Measurements from ENCODE around the gene BLM.
"Not testable (repeated sequence)": the region's sequence is repeated elsewhere in the genome, so short reads cannot be mapped to it uniquely, and the experiment has no call there.

BLM gene

GRCh38 chr15:90716976-90717821 is at the start of gene BLM:
Gene BLM (plus strand): TSS chr15:90717346. CDS start chr15:90747393, 30,047 bp downstream.
- in situ Hi-C loops (cut with MboI; ENCODE audit: low sequenced_read_pairs), result no loop called here

- in situ Hi-C loops (cut with MboI; ENCODE audit: low sequenced_read_pairs), result not testable (repeated sequence)
Measured at GRCh38 chr15:90667755-90668345, 49.3 kb upstream of the BLM start.

- in situ Hi-C loops (cut with MboI; ENCODE audit: low sequenced_read_pairs), result not testable (repeated sequence)
Measured at GRCh38 chr15:90670631-90671030, 46.5 kb upstream of the BLM start.

GRCh38 chr15:90671216-90671615 is 45.9 kb upstream of the BLM start:
- in situ Hi-C loops (cut with MboI; ENCODE audit: low sequenced_read_pairs), result no loop called here

GRCh38 chr15:90673357-90673756 is 43.8 kb upstream of the BLM start:
- in situ Hi-C loops (cut with MboI; ENCODE audit: low sequenced_read_pairs), result not testable (repeated sequence)

- in situ Hi-C loops (cut with MboI; ENCODE audit: low sequenced_read_pairs), result no loop called here
Measured at GRCh38 chr15:90674476-90674875, 42.7 kb upstream of the BLM start.

- in situ Hi-C loops (cut with MboI; ENCODE audit: low sequenced_read_pairs), result no loop called here
Measured at GRCh38 chr15:90675464-90675863, 41.7 kb upstream of the BLM start.

- in situ Hi-C loops (cut with MboI; ENCODE audit: low sequenced_read_pairs), result no loop called here
Measured at GRCh38 chr15:90677807-90678790, 39.0 kb upstream of the BLM start.

GRCh38 chr15:90679959-90680358 is 37.2 kb upstream of the BLM start:
- in situ Hi-C loops (cut with MboI; ENCODE audit: low sequenced_read_pairs), result no loop called here

GRCh38 chr15:90680371-90680935 is 36.7 kb upstream of the BLM start:
- in situ Hi-C loops (cut with MboI; ENCODE audit: low sequenced_read_pairs), result no loop called here

GRCh38 chr15:90681056-90681455 is 36.1 kb upstream of the BLM start:
- in situ Hi-C loops (cut with MboI; ENCODE audit: low sequenced_read_pairs), result no loop called here

- in situ Hi-C loops (cut with MboI; ENCODE audit: low sequenced_read_pairs), result no loop called here
Measured at GRCh38 chr15:90681480-90681879, 35.7 kb upstream of the BLM start.

- in situ Hi-C loops (cut with MboI; ENCODE audit: low sequenced_read_pairs), result no loop called here
Measured at GRCh38 chr15:90683371-90683770, 33.8 kb upstream of the BLM start.

- in situ Hi-C loops (cut with MboI; ENCODE audit: low sequenced_read_pairs), result no loop called here
Measured at GRCh38 chr15:90683876-90684275, 33.3 kb upstream of the BLM start.

GRCh38 chr15:90684281-90684680 is 32.9 kb upstream of the BLM start:
- in situ Hi-C loops (cut with MboI; ENCODE audit: low sequenced_read_pairs), result no loop called here

- in situ Hi-C loops (cut with MboI; ENCODE audit: low sequenced_read_pairs), result no loop called here
Measured at GRCh38 chr15:90685591-90686434, 31.3 kb upstream of the BLM start.

GRCh38 chr15:90686435-90687218 is 30.5 kb upstream of the BLM start:
- in situ Hi-C loops (cut with MboI; ENCODE audit: low sequenced_read_pairs), result no loop called here

- in situ Hi-C loops (cut with MboI; ENCODE audit: low sequenced_read_pairs), result not testable (repeated sequence)
Measured at GRCh38 chr15:90689326-90689961, 27.7 kb upstream of the BLM start.

GRCh38 chr15:90690585-90690984 is 26.6 kb upstream of the BLM start:
- in situ Hi-C loops (cut with MboI; ENCODE audit: low sequenced_read_pairs), result no loop called here
